Endothelial cell (in vitro differentiated cells): Measurements from ENCODE around the gene STK11IP. TPM values are rescaled to one million over a fixed set of nuclear protein-coding genes. Genes with fewer than 3 reads are reported as not detected.

Source experiments
- DNase-seq: peaks from one replicate; pipeline ENCODE4 v3.0.0; 2021; ENCODE audit warnings: low spot score
- H3K27ac Mint-ChIP-seq: one replicate; pipeline ENCODE4 v1.8.0; 2021; ENCODE audit warnings: mixed read lengths, inconsistent platforms; ENCODE audit not compliant: unreplicated experiment
- H3K27me3 Mint-ChIP-seq: one replicate; pipeline ENCODE4 v1.8.0; 2021; ENCODE audit warnings: mild to moderate bottlenecking, moderate library complexity, mixed read lengths, inconsistent platforms; ENCODE audit not compliant: unreplicated experiment
- H3K36me3 Mint-ChIP-seq: one replicate; pipeline ENCODE4 v1.8.0; 2021; ENCODE audit warnings: mild to moderate bottlenecking, low read depth, mixed read lengths, inconsistent platforms; ENCODE audit not compliant: unreplicated experiment
- H3K4me1 Mint-ChIP-seq: one replicate; pipeline ENCODE4 v1.8.0; 2021; ENCODE audit warnings: mild to moderate bottlenecking, mixed read lengths, inconsistent platforms; ENCODE audit not compliant: unreplicated experiment
- H3K4me3 Mint-ChIP-seq: one replicate; pipeline ENCODE4 v1.8.0; 2021; ENCODE audit warnings: mild to moderate bottlenecking, mixed read lengths, inconsistent platforms; ENCODE audit not compliant: unreplicated experiment
- H3K9me3 Mint-ChIP-seq: one replicate; pipeline ENCODE4 v1.8.0; 2021; ENCODE audit warnings: mixed read lengths, inconsistent platforms; ENCODE audit not compliant: unreplicated experiment
- CTCF ChIP-seq: fragments of 200-600 bp; sonication (generic); IDR thresholded peaks from one replicate; pipeline ENCODE4 v1.5.0; 2021; ENCODE audit warnings: antibody characterized with exemption; ENCODE audit not compliant: unreplicated experiment
- total RNA-seq: library from RNA; stranded (reverse); fragmentation: NEBNext Ultra II Directional; extraction: Animal tissue kit (Norgen Biotek cat#: 25700); gene quantifications from one replicate; pipeline ENCODE4 v1.2.1, GENCODE V29; 2021; ENCODE audit not compliant: unreplicated experiment

STK11IP gene
- total RNA-seq, 1 donor from 2014 or later: 23.8 TPM

DNA sequence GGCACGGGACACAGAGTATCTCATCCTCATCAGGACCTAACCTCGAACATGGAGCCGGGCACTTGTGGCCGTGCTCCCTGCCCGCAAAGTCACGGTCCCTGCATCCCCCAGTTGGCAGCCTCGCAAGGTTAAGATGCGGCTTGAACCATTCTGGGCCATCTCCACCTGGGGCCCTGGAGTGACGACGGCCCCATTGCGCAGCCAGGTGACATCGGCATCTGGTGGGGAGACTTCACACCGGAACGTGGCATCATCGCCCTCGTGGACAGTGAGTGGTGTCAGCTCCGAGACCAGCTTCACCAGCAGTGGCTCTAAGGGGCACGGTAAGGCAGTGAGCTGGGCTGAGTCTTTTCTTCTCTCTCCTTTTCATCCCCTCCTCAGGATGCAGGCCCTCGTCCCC lies 41.2 kb upstream of the STK11IP start:
- H3K9me3 Mint-ChIP-seq: no peaks in the 10 kb centered on the region
- H3K4me1 Mint-ChIP-seq: peaks cover 8% of the 10 kb centered on the region
- H3K27me3 Mint-ChIP-seq: peaks cover 19% of the 10 kb centered on the region
- TF ChIP-seq CTCF: no peak
- H3K27ac Mint-ChIP-seq: no peak overlapping the region
- H3K4me3 Mint-ChIP-seq: no peak overlapping the region
- no peak for DNase-seq
- H3K36me3 Mint-ChIP-seq: peaks cover 10% of the 10 kb centered on the region

- Mint-ChIP-seq H3K36me3 (peaks cover 10% of the 10 kb centered on the region), H3K4me1 (peaks cover 11% of the 10 kb centered on the region), H3K27ac (no peak overlapping the region), H3K4me3 (no peak overlapping the region), H3K27me3 (peaks cover 17% of the 10 kb centered on the region), H3K9me3 (no peaks in the 10 kb centered on the region)
- TF ChIP-seq CTCF: no peak
- no peak for DNase-seq
Measured at GRCh38 chr2:219557320-219557719, 40.3 kb upstream of the STK11IP start.

DNA sequence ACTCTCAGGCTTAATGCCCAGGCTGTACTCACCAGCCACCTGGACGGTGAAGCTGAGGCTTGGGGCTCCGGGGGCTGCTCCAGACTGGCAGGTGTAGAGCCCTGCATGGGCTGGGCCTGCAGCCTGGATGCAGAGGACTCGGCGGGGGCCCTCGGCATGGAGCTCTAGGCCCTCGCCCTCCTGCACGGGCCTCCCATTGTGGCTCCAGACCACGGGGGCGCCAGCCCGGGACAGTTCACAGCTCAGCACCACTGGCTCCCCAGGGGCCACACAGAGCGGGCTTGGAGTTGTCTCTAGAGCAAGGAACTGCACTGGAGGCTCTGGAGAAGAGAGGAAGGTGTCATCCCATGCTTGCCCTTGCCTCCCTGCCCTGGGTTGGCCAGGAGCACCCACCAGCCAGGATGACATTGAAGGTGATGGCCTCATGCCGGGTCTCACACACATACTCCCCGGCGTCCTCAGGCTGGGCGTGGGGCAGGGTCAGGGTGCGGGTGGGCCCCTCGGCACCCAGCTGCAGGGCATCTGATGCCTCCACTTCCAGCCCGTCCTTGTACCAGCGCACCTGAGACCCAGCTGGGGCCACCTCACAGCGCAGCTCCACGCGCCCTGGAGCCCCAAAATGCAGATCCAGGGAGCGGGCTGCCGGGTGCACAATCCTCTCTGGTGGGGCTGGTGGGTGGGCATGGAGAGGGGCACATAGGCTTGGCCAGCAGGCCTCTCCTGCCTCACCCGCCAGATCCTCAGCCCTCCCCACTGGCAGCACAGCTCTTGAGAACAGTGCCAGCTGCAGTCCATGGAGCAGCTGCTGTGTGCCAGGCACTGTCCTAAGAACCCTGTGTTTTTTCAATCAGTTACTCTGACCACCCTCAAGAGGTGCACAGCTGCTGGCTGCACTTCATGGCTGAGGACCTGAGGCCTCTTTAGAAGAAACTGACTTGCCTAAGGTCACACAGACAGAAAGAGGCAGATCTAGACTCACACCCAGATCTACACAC lies 39.6 kb upstream of the STK11IP start:
- peaks cover 10% of the 10 kb centered on the region for H3K36me3 Mint-ChIP-seq
- no peak overlapping the region for H3K27ac Mint-ChIP-seq
- H3K4me1 Mint-ChIP-seq: peaks cover 11% of the 10 kb centered on the region
- no peaks in the 10 kb centered on the region for H3K9me3 Mint-ChIP-seq
- H3K4me3 Mint-ChIP-seq: no peak overlapping the region
- no peak for TF ChIP-seq CTCF
- peaks cover 21% of the 10 kb centered on the region for H3K27me3 Mint-ChIP-seq
- DNase-seq: no peak

DNA sequence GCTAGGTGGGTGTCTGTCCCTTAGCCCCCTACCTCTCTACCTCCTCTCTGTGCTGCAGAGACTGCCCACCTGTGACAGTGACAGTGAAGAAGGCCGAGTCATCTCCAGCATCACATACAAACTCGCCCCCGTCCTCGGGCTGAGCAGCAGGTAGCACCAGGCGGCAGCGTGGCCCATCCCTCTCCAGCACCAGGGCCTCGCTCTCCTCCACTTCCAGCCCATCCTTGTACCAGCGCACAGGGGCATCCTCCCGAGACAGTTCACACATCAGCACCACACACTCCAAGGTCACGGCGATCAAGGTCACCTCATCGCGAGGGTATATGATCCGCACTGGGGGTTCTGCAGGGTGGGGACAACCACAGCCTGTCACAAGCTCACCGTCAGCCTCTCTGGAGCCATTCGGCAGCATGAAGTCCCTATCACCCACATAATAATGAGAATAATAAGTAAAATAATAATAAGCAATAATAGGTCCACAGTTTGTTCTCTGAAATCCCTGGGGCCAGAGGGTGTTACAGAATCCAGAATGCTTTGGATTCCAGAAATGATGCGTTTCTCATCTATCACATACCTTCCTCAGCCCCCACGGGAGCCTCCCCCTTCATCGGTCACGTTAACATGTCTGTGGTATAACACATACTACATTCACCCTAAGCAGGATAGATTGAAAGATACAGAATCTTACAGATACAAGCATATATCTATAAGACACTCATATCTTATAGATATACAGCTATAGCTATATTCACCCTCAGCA lies 38.3 kb upstream of the STK11IP start:
- H3K36me3 Mint-ChIP-seq: peaks cover 13% of the 10 kb centered on the region
- H3K27ac Mint-ChIP-seq: no peak overlapping the region
- DNase-seq: no peak
- TF ChIP-seq CTCF: no peak
- H3K4me3 Mint-ChIP-seq: no peak overlapping the region
- peaks cover 18% of the 10 kb centered on the region for H3K27me3 Mint-ChIP-seq
- H3K4me1 Mint-ChIP-seq: peaks cover 11% of the 10 kb centered on the region
- H3K9me3 Mint-ChIP-seq: no peaks in the 10 kb centered on the region
